Measurements from ENCODE around the gene CTNNBL1. TPM values are rescaled to one million over a fixed set of nuclear protein-coding genes. Genes with fewer than 3 reads are reported as not detected.
"Not testable (repeated sequence)": the region's sequence is repeated elsewhere in the genome, so short reads cannot be mapped to it uniquely, and the experiment has no call there.

CTNNBL1 gene
- polyA plus RNA-seq, 3 donors from 2014 or later = 99.5 to 109 (median 105) TPM

DNA sequence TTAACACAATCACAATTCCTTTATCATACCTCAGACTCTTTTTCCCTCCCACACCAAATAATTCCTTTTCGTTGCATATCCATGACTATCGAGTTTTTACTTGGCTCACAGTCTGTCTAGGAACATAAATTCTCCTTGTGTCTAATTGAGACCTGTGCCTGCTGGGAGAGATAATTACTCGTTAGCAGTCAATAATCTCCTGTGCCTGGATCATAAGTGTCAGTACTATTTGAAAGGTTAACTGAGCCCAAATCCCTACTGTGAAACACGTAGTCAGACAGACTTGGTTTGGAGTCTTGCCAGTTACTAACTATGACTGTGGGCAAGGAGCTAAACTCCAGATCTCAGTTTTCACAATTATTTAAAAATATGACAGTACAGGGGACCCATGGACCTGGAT lies 5.7 kb upstream of the CTNNBL1 start:
- Mint-ChIP-seq H3K27ac (no peak overlapping the region), H3K36me3 (no peaks in the 10 kb centered on the region), H3K27me3 (ENCODE audit: low read depth in 3 of 3) (peaks cover 8 to 14% (median 10%) of the 10 kb centered on the region in 3 donors), H3K4me1 (peaks cover 0 to 3% of the 10 kb centered on the region in 2 donors), H3K4me3 (no peak overlapping the region), H3K9me3 (peaks cover 0 to 2% (median 0%) of the 10 kb centered on the region in 6 donors)
- DNase-seq = no peak

DNA sequence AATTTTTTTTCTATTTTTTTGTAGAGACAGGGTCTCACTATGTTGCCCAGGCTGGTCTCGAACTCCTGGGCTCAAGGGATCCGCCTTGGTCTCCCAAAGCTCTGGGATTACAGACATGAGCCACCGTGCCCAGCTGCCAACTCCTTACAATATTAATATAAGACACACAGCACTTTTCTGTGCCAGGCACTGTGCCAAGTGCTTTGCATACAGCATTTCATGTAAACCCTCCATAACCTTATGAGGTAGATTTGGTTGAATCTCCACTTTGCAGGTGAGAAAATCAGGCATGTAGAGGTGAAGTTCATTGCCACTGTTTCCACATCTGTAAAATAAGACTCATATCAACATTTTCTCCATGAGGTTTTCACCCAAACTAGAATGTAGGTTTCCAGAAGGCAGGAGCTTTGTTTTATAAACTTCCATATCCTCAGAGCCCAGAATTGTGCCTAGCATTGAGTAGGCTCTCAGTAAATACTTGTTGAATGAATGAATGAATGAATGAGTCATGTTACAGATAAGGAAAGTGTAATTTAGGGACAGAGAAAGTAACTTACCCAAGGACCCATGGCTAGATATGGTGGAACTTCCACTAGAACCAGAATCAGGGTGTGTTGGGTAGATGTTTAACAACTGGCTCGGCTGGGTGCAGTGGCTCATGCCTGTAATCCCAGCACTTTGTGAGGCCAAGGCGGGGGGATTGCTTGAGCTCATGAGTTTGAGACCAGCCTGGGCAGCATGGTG lies 3.0 kb upstream of the CTNNBL1 start:
- peaks cover 12 to 21% (median 19%) of the 10 kb centered on the region in 3 donors for H3K27me3 Mint-ChIP-seq (ENCODE audit: low read depth in 3 of 3)
- H3K4me1 Mint-ChIP-seq = peaks cover 21 to 30% of the 10 kb centered on the region in 2 donors
- DNase-seq = no peak
- H3K4me3 Mint-ChIP-seq = no peak overlapping the region
- H3K9me3 Mint-ChIP-seq = no peaks in the 10 kb centered on the region
- H3K27ac Mint-ChIP-seq = no peak overlapping the region
- H3K36me3 Mint-ChIP-seq = no peaks in the 10 kb centered on the region

DNA sequence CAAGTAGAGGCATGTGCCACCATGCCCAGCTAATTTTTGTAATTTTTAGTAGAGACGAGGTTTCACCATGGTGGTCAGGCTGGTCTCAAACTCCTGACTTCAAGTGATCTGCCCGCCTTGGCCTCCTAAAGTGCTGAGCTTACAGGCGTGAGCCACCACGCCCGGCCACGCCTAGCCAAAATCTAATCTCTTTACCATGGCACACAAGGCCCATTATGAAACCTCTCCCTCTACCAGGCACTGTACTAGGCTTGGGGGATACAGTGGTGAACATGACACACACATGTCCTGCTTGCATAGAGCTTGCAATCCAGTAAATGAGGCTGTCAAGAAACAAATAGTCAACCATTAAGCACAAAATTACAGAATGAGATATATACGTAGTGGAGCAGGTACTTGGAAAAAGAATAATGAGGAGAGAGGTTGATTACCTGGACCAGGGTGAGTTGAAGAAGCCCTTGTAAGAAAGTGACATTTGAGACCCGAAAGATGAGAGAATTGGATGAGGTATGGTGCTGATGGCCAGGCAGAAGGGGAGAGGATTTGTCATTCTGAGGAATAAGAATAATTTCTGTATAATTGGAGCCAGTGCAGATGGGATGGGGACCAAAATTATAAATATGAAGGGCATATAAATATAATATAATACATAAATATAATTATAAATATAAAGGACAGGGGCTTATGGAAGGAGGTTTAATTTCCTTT lies 1.2 kb upstream of the CTNNBL1 start:
- H3K27ac Mint-ChIP-seq = no peak overlapping the region
- H3K4me1 Mint-ChIP-seq = peaks cover 21 to 34% of the 10 kb centered on the region in 2 donors
- no peaks in the 10 kb centered on the region for H3K36me3 Mint-ChIP-seq
- H3K27me3 Mint-ChIP-seq (ENCODE audit: low read depth in 3 of 3) = peaks cover 10 to 19% (median 17%) of the 10 kb centered on the region in 3 donors
- H3K4me3 Mint-ChIP-seq = peak overlapping the region; percentile 11 to 100 (median 98)
- DNase-seq = no peak
- no peaks in the 10 kb centered on the region for H3K9me3 Mint-ChIP-seq

DNA sequence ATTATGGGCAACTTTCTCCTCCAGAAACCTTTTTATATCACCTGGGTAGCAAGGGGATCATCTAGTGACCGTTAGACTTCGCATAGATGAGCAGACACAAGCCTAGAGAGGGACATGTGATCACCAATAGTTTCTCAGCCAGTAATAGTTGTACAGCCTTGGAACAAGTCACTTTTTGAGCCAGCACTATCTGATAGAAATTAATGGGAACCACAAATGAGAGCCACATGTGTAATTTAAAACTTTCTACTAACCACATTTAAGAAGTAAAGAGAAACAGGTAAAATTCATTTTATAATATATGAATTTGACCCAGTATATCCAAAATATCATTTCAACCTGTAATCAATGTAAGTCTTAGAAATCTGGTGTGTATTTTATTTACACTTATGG lies 592 bp upstream of the CTNNBL1 start:
- Mint-ChIP-seq H3K27ac (peak overlapping the region in 5 of 6 donors; percentile 93 to 97 (median 96)), H3K4me1 (peaks cover 22 to 39% of the 10 kb centered on the region in 2 donors), H3K27me3 (ENCODE audit: low read depth in 3 of 3) (peaks cover 10 to 17% (median 12%) of the 10 kb centered on the region in 3 donors), H3K9me3 (no peaks in the 10 kb centered on the region), H3K36me3 (no peaks in the 10 kb centered on the region), H3K4me3 (peak overlapping the region; percentile 95 to 100 (median 98))
- no peak for DNase-seq

DNA sequence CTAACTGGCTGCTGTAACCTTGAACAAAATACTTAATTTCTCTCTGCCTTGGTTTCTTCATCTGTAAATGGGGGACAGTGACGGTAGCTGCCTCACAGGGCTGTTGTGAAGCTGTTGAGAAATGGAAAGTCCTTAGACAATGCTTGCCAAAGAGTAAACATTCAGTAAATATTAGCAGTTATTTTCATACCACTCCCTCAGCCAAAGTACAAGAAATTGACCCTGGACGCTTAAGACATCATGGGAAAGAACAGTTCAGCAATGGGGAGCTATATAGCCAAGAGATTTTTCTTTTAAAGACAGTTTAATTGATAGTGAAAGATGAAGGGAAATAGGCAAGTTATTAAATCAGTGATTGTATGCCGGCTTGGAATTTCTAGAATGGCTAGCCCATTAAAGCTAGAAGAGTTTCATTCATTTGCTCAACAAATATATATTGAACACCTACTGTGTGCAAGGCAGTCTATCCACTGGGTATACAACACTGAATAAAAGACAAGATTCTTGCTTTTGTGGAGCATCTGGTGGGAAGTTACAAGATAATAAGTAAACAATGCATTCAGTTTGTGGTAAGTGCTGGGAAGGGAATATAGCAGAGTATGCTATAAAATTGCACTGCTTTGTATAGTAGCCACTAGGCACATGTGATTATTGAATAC lies 2.0 kb downstream of the CTNNBL1 start:
- no peaks in the 10 kb centered on the region for H3K9me3 Mint-ChIP-seq
- H3K4me3 Mint-ChIP-seq = peak overlapping the region in 3 of 5 donors; percentile 5 to 95 (median 44)
- H3K4me1 Mint-ChIP-seq = peaks cover 26 to 54% of the 10 kb centered on the region in 2 donors
- no peak for DNase-seq
- H3K27me3 Mint-ChIP-seq (ENCODE audit: low read depth in 3 of 3) = peaks cover 8 to 12% (median 11%) of the 10 kb centered on the region in 3 donors
- no peak overlapping the region for H3K27ac Mint-ChIP-seq
- H3K36me3 Mint-ChIP-seq = no peaks in the 10 kb centered on the region

DNA sequence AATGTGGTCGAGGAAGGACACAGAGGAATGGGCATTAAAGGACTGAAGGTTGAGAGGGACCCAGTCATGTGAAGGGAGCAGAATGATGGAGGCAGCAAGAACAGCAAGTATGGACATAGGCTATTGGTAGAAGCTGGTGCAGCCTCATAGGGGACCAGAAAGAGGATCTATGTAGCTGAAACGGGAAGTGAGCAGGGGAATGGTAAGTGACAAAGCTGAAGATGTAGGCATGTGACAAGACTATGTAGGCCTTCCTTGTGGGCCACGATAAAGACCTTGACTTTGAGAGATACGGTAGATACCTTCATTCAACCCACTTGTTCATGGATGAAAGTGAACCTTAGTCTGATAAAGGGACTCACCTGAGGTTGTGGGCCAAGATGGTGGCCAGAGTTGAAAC lies 3.5 kb downstream of the CTNNBL1 start:
- no peak for DNase-seq
- Mint-ChIP-seq H3K36me3 (no peaks in the 10 kb centered on the region), H3K4me3 (no peak overlapping the region), H3K9me3 (no peaks in the 10 kb centered on the region), H3K27me3 (ENCODE audit: low read depth in 3 of 3) (peaks cover 8 to 11% (median 10%) of the 10 kb centered on the region in 3 donors), H3K27ac (peak overlapping the region in 1 of 6 donors; percentile 12), H3K4me1 (peaks cover 26 to 54% of the 10 kb centered on the region in 2 donors)

DNA sequence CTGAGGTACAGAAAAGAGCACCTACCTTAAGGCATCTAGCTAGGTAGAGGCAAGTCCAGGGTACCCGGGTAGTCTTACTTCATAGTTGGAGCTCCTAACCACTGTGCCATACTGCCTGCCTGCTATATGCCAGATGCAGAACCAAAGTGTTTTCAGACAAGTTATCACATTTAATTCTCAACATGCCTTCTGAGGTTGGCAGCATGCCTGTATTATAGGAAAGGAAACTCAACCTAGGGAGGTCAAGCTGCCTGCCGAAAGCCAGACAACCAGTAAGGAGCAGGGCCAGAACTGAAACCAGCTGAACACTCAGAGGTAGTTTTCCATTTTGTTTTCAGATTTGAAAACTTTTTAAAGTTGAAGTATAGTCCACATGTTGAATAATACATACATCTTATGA lies 5.4 kb downstream of the CTNNBL1 start:
- no peak overlapping the region for H3K27ac Mint-ChIP-seq
- H3K36me3 Mint-ChIP-seq = no peaks in the 10 kb centered on the region
- no peaks in the 10 kb centered on the region for H3K9me3 Mint-ChIP-seq
- no peak for DNase-seq
- no peak overlapping the region for H3K4me3 Mint-ChIP-seq
- peaks cover 1 to 2% (median 2%) of the 10 kb centered on the region in 3 donors for H3K27me3 Mint-ChIP-seq (ENCODE audit: low read depth in 3 of 3)
- H3K4me1 Mint-ChIP-seq = peaks cover 17 to 40% of the 10 kb centered on the region in 2 donors

DNA sequence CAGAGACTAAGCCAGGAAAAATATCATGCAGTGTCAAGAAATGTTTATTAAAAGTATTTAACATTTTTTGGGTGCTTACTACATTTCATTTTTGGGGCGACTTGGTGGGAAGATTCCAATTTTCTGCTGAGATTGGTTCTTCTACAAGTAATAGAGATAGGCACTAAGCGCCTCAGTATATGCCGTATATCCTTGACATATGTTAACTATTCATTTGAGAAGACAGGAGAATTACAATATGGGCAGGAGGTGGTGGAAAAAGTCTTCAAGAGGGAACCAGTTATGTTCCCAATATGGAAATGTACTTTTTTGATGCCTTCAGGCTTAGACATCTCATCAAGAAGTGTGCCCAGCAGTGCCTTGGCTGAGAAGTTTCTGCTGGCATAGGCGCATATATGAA lies 6.5 kb downstream of the CTNNBL1 start:
- Mint-ChIP-seq H3K36me3 (no peaks in the 10 kb centered on the region), H3K4me3 (no peak overlapping the region), H3K9me3 (no peaks in the 10 kb centered on the region), H3K4me1 (peaks cover 12 to 37% of the 10 kb centered on the region in 2 donors), H3K27ac (no peak overlapping the region), H3K27me3 (ENCODE audit: low read depth in 3 of 3) (peaks cover 0 to 2% (median 0%) of the 10 kb centered on the region in 3 donors)
- no peak for DNase-seq

DNA sequence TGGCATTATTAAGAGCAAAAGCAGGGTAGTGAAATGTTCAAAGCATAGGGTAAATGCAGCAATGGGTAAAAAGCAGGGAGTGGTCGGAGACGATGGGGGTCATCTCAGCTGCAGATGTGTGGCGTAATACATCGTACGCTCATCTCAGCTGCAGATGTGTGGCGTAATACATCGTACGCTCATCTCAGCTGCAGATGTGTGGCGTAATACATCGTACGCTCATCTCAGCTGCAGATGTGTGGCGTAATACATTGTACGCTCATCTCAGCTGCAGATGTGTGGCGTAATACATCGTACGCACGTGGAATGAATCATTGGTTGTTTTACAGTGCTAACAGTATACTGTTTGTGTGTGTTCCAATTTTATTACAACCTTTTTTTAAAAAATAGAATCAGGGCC lies 7.8 kb downstream of the CTNNBL1 start:
- not testable (repeated sequence) for H3K9me3 Mint-ChIP-seq; H3K27me3 Mint-ChIP-seq (ENCODE audit: low read depth in 3 of 3); H3K4me3 Mint-ChIP-seq; DNase-seq; H3K36me3 Mint-ChIP-seq; H3K27ac Mint-ChIP-seq
- peaks cover 11 to 41% of the 10 kb centered on the region in 2 donors for H3K4me1 Mint-ChIP-seq

DNA sequence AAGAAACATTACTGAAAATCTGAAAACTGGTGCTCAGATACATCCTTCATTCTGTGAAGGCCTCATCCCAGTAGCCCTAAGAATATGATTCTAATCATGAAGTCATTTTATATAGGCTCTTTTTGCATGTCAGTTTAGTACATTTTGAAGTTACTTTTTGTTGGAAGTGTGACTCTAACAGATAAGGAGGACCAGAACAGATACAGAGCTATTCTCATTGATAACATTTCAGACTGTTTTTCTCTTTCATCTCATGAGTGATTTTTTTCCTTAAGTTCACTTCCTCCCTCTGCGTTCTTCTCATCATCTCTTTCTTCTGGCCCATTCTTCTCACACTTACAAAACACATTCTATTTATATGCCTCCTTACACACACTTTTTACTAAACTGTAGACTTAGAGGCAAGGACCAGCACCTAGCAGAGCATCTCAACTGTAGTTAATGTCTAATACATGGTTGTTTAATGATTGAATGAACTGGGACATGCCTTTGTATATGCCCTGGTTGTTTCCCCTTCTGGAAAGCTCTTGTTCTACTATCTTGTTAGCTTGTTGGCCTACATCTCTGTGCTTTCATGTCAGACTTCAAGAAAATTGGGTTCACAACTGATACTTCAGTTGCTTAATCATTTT lies 8.7 kb downstream of the CTNNBL1 start:
- DNase-seq = no peak
- Mint-ChIP-seq H3K9me3 (no peaks in the 10 kb centered on the region), H3K36me3 (no peaks in the 10 kb centered on the region), H3K4me3 (no peak overlapping the region), H3K27me3 (ENCODE audit: low read depth in 3 of 3) (peaks cover 0 to 2% (median 0%) of the 10 kb centered on the region in 3 donors), H3K27ac (no peak overlapping the region), H3K4me1 (peaks cover 14 to 50% of the 10 kb centered on the region in 2 donors)

DNA sequence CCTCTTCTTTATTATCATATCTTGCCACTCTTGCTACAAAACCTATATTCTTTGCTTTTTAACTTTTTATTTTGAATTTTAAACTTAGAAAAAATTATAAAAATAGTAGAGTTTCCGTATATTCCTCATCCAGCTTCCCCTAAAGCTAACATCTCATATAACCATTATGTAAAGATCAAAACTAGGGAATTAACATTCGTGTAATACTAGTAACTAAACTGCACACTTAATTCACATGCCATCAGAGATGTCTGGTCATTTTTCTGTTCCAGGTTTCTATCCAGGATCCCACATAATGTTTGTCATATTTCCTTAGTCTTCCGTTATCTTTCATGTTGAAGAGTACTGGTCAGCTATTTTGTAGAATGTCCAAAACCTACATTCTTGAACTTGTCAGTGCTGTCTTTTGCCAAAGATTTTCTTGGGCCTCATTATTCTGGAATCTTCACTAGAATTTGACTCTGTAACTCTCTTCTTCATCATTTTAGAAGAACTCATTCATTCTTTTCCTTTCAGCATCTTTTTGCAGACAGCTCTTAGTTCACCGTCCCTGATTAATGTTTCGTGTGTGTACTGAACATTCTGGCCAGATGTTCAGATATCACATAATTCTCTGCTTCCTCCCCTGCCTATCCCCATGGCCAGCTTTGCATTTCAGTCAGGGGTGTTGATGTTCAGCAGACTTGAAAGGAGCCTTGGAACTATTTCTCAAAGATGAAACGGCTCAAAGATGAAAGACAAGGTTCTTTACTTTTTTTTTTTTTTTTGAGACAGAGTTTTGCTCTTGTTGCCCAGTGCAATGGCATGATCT lies 9.4 kb downstream of the CTNNBL1 start:
- H3K36me3 Mint-ChIP-seq = no peaks in the 10 kb centered on the region
- no peak overlapping the region for H3K27ac Mint-ChIP-seq
- no peaks in the 10 kb centered on the region for H3K9me3 Mint-ChIP-seq
- peaks cover 16 to 50% of the 10 kb centered on the region in 2 donors for H3K4me1 Mint-ChIP-seq
- peaks cover 0 to 2% (median 0%) of the 10 kb centered on the region in 3 donors for H3K27me3 Mint-ChIP-seq (ENCODE audit: low read depth in 3 of 3)
- no peak overlapping the region for H3K4me3 Mint-ChIP-seq
- DNase-seq = no peak

DNA sequence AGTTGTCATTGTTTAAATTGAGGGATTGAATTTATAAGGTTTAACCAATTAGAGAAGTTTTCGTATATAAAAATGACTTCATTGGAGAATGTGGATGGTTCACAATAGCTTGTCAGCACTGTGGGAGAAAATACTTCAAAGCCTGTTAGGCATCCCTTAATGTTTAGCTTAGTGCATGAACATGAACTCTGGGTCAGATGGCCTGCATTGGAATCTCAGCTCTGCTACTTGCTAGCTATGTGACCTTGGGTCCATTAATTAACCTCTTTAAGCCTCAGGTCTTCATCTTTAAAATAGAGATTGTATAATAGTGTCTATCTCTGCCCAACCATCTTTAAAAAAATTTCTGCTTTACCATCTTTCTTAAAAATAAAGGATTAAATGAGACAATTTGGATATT lies 11.1 kb downstream of the CTNNBL1 start:
- H3K9me3 Mint-ChIP-seq = no peaks in the 10 kb centered on the region
- peaks cover 0 to 1% (median 0%) of the 10 kb centered on the region in 3 donors for H3K27me3 Mint-ChIP-seq (ENCODE audit: low read depth in 3 of 3)
- H3K27ac Mint-ChIP-seq = no peak overlapping the region
- DNase-seq = no peak
- no peak overlapping the region for H3K4me3 Mint-ChIP-seq
- no peaks in the 10 kb centered on the region for H3K36me3 Mint-ChIP-seq
- peaks cover 18 to 48% of the 10 kb centered on the region in 2 donors for H3K4me1 Mint-ChIP-seq

DNA sequence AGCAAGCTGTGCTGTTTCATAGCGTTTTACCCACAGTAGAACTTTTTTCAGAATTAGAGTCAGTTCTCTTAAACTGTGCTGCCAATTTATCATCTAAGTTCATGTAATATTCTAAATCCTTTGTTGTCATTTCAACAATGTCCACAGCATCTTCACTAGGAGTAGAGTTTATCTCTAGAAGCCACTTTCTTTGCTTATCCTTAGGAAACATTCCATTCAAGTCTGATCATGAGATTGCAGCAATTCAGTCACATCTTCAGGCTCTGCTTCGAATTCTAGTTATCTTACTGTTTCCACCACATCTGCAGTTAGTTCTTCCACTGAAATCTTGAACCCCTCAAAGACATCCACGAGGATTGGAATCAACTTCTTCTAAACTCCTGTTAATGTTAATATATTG lies 12.5 kb downstream of the CTNNBL1 start:
- Mint-ChIP-seq H3K27ac (no peak overlapping the region), H3K27me3 (ENCODE audit: low read depth in 3 of 3) (peaks cover 0 to 1% (median 0%) of the 10 kb centered on the region in 3 donors), H3K4me1 (peaks cover 23 to 57% of the 10 kb centered on the region in 2 donors), H3K36me3 (peaks cover 0 to 4% (median 0%) of the 10 kb centered on the region in 3 donors), H3K9me3 (no peaks in the 10 kb centered on the region), H3K4me3 (no peak overlapping the region)
- no peak for DNase-seq

All from immature natural killer cell (primary cell).